Measurements from ENCODE around the gene TRAPPC10. TPM values are rescaled to one million over a fixed set of nuclear protein-coding genes. Genes with fewer than 3 reads are reported as not detected.

The TRAPPC10 gene
- total and polyA plus RNA-seq, 10 of the 15 experiments (the other 5 are each of a cell fraction or from before 2014, with no cell fraction given): 1.1 to 39.6 (median 28.2) TPM

- TF ChIP-seq EP300 (IDR thresholded peaks at IDR 0.05; ENCODE audit: borderline replicate concordance in 1 of 2, control insufficient read depth in 1 of 2, low read depth in 2 of 2, low read length in 2 of 2) (no peak), USF2 (IDR thresholded peaks at IDR 0.05; ENCODE audit: borderline replicate concordance, low read depth, low read length) (no peak), FOXK2 (IDR thresholded peaks at IDR 0.05) (no peak), FOXM1 (IDR thresholded peaks at IDR 0.05; ENCODE audit: low read depth, low read length) (no peak), POLR2A (IDR thresholded peaks at IDR 0.05; ENCODE audit: low read depth, low read length) (no peak; the same call in 1 of the 2 replicates), HDAC6 (IDR thresholded peaks at IDR 0.05; ENCODE audit: unreplicated experiment) (no peak), KDM1A (IDR thresholded peaks at IDR 0.05; ENCODE audit: borderline replicate concordance) (no peak), RCOR1 (conservative IDR thresholded peaks at IDR 0.05; ENCODE audit: low read depth, low read length) (no peak), GATAD2B (conservative IDR thresholded peaks at IDR 0.05; ENCODE audit: low read depth) (no peak; the same call in none of the 2 replicates), BHLHE40 (IDR thresholded peaks at IDR 0.05; ENCODE audit: borderline replicate concordance in 1 of 2, low read depth in 2 of 2, low read length in 1 of 2) (peak in 1 of 2 experiments; percentile 39; a peak in 1 of 4 replicates), NFXL1 (IDR thresholded peaks at IDR 0.05; ENCODE audit: borderline replicate concordance) (0 out of 2 replicates have a peak, but pooled peaks have one; percentile 69), CHD4 (IDR thresholded peaks at IDR 0.05) (no peak), RUNX3 (IDR thresholded peaks at IDR 0.05; ENCODE audit: low read length) (no peak; the same call in 1 of the 2 replicates), ZNF207 (IDR thresholded peaks at IDR 0.05; ENCODE audit: borderline replicate concordance) (0 out of 2 replicates have a peak, but pooled peaks have one; percentile 61), ELK1 (IDR thresholded peaks at IDR 0.05; ENCODE audit: low read depth, low read length) (0 out of 2 replicates have a peak, but pooled peaks have one; percentile 9), LARP7 (IDR thresholded peaks at IDR 0.05) (peak; percentile 52; the same call in 1 of the 2 replicates), BMI1 (IDR thresholded peaks at IDR 0.05; ENCODE audit: borderline replicate concordance) (no peak), ZNF384 (IDR thresholded peaks at IDR 0.05; ENCODE audit: borderline replicate concordance, low read depth, low read length) (no peak), E2F8 (IDR thresholded peaks at IDR 0.05; ENCODE audit: low read depth, partially characterized antibody) (no peak), CREM (IDR thresholded peaks at IDR 0.05; ENCODE audit: low read depth) (peak; percentile 7; the same call in 1 of the 2 replicates), E2F4 (IDR thresholded peaks at IDR 0.05; ENCODE audit: low read depth, low read length) (0 out of 2 replicates have a peak, but pooled peaks have one; percentile 23), SMAD1 (IDR thresholded peaks at IDR 0.05; ENCODE audit: low read depth, partially characterized antibody) (no peak), MXI1 (IDR thresholded peaks at IDR 0.05; ENCODE audit: low read depth, low read length) (no peak)
Measured at GRCh38 chr21:44012474-44013379, 618 bp downstream of the TRAPPC10 start (continued).

All from GM12878 (cell line).